Measurements from ENCODE around the gene NCKAP5. TPM values are rescaled to one million over a fixed set of nuclear protein-coding genes. Genes with fewer than 3 reads are reported as not detected.

Gene NCKAP5
- total and polyA plus RNA-seq, 2 of the 13 experiments (the other 11 are each of a cell fraction or from before 2014, with no cell fraction given), result 0.01 TPM; not detected in 1

GRCh38 chr2:133415210-133415876, 152.9 kb downstream of the NCKAP5 start:
- in situ Hi-C loops (cut with HindIII; ENCODE audit: extremely low pct_ligation_motif_present, low pct_unique_long_range_greater_than_20kb) (no loop called here), intact Hi-C loops (cut with micrococcal nuclease; ENCODE audit: unreplicated experiment) (no loop called here)
- no peak overlapping the region for H3K4me2 ChIP-seq (ENCODE audit: low read depth, low read length)
- H2AFZ ChIP-seq (ENCODE audit: low read length), result no peak overlapping the region
- H3K27me3 ChIP-seq (ENCODE audit: control insufficient read depth in 1 of 2, insufficient read depth in 2 of 2, low read length in 2 of 2), result no peaks in the 10 kb centered on the region
- ATAC-seq (no peak), DNase-seq (ENCODE audit: low spot score) (no peak), FAIRE-seq (no peak)
- 37% methylated on average over 3 of the region's 3 CpGs for WGBS (ENCODE audit: low lambda C conversion rate)
- POLR2A ChIA-PET, result no interaction called here
- BruUV-seq (replicated peaks), result no TSS peak
- H4K20me1 ChIP-seq (ENCODE audit: insufficient read depth, low read length), result no peaks in the 10 kb centered on the region
- no peaks in the 10 kb centered on the region for H3K36me3 ChIP-seq (replicated peaks in 1 of 2; ENCODE audit: control insufficient read depth in 1 of 2, insufficient read depth in 2 of 2, low read length in 2 of 2)
- CTCF ChIA-PET (ENCODE audit: low intra/inter-chr PET ratio, low total read pairs), result no interaction called here
- H3K79me2 ChIP-seq (ENCODE audit: insufficient read depth, low read length), result no peaks in the 10 kb centered on the region
- 0 out of 2 replicates have a peak, but pooled peaks cover 4% of the 10 kb centered on the region for H3K4me1 ChIP-seq (ENCODE audit: insufficient read depth, low read length)
- no peak overlapping the region for H3K9ac ChIP-seq (ENCODE audit: insufficient read depth, low read depth, low read length)
- no peak overlapping the region for H3K4me3 ChIP-seq (replicated peaks in 1 of 3; ENCODE audit: insufficient read depth in 1 of 3, low read depth in 2 of 3, low read length in 3 of 3)
- H3K27ac ChIP-seq (ENCODE audit: extremely low read length, insufficient read depth, low read length), result no peak overlapping the region
- H3K9me3 ChIP-seq (ENCODE audit: low read length), result no peaks in the 10 kb centered on the region
- TF ChIP-seq ATF4 (CRISPR knock-in tag; IDR thresholded peaks at IDR 0.05) (no peak), SKI (IDR thresholded peaks at IDR 0.05; ENCODE audit: partially characterized antibody) (no peak), E2F2 (CRISPR knock-in tag; IDR thresholded peaks at IDR 0.05; ENCODE audit: borderline replicate concordance) (no peak), ZNF615 (CRISPR knock-in tag; IDR thresholded peaks at IDR 0.05; ENCODE audit: borderline replicate concordance) (no peak), JARID2 (CRISPR knock-in tag; IDR thresholded peaks at IDR 0.05; ENCODE audit: insufficient replicate concordance) (no peak), ZSCAN20 (CRISPR knock-in tag; IDR thresholded peaks at IDR 0.05; ENCODE audit: borderline replicate concordance) (no peak), MAZ (IDR thresholded peaks at IDR 0.05; ENCODE audit: borderline replicate concordance, low read depth, low read length) (no peak), MAZ (CRISPR knock-in tag; IDR thresholded peaks at IDR 0.05; ENCODE audit: low read depth) (no peak), SNAPC4 (CRISPR knock-in tag; IDR thresholded peaks at IDR 0.05) (no peak), PRDM10 (CRISPR knock-in tag; IDR thresholded peaks at IDR 0.05; ENCODE audit: low read depth) (no peak)

All from HepG2 (cell line).